Glutamatergic neuron (in vitro differentiated cells): Measurements from ENCODE around the gene METTL13. TPM values are rescaled to one million over a fixed set of nuclear protein-coding genes. Genes with fewer than 3 reads are reported as not detected.

Source experiments
- DNase-seq: peaks from one replicate; pipeline ENCODE4 v3.0.0; 2022
- H3K27ac Mint-ChIP-seq: one replicate; pipeline ENCODE4 v1.8.0; 2020; ENCODE audit warnings: mild to moderate bottlenecking, mixed read lengths, inconsistent platforms; ENCODE audit not compliant: unreplicated experiment
- H3K27me3 Mint-ChIP-seq: one replicate; pipeline ENCODE4 v1.8.0; 2020; ENCODE audit warnings: mild to moderate bottlenecking, moderate library complexity, mixed read lengths, inconsistent platforms; ENCODE audit not compliant: unreplicated experiment
- H3K36me3 Mint-ChIP-seq: one replicate; pipeline ENCODE4 v1.8.0; 2020; ENCODE audit warnings: mild to moderate bottlenecking, mixed read lengths, inconsistent platforms; ENCODE audit not compliant: unreplicated experiment
- H3K4me1 Mint-ChIP-seq: one replicate; pipeline ENCODE4 v1.8.0; 2020; ENCODE audit warnings: mild to moderate bottlenecking, low read depth, mixed read lengths, inconsistent platforms; ENCODE audit not compliant: unreplicated experiment
- H3K4me3 Mint-ChIP-seq: one replicate; pipeline ENCODE4 v1.8.0; 2020; ENCODE audit warnings: mild to moderate bottlenecking, mixed read lengths, inconsistent platforms; ENCODE audit not compliant: unreplicated experiment
- H3K9me3 Mint-ChIP-seq: one replicate; pipeline ENCODE4 v1.8.0; 2020; ENCODE audit warnings: mild to moderate bottlenecking, moderate library complexity, mixed read lengths, inconsistent platforms; ENCODE audit not compliant: unreplicated experiment
- total RNA-seq: library from RNA; stranded (reverse); fragmentation: NEBNext Ultra II Directional; extraction: Animal tissue kit (Norgen Biotek cat#: 25700); gene quantifications from one replicate; pipeline ENCODE4 v1.2.1, GENCODE V29; 2021; ENCODE audit not compliant: unreplicated experiment
- TF ChIP-seq, protein P1 (sequence below): fragments of 200-600 bp; sonication (generic); IDR thresholded peaks from one replicate; pipeline ENCODE4 v1.5.0; 2021; ENCODE audit not compliant: partially characterized antibody, unreplicated experiment

Gene METTL13
- total RNA-seq, 1 donor from 2014 or later: 21.4 TPM

DNA sequence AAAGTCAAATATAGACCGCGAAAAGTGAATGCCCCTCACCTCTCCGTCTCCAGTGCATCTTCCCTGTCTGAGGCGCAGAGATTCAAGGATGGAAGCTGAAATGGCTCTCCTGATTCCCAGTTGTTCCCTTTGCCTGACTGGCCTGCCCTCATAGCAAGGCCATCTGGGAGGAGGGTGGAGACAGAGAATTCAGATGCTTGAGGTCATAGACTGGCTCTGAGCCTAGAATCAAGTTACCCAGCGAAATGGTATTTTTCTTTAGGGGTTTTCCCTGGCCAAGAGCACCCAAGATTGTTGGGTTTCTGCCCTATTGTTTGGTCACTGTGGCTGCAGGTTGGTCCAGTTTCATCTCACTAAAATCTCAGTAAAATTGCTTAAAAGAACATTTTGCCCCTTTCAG, 7.2 kb downstream of the METTL13 start:
- Mint-ChIP-seq H3K9me3 (no peaks in the 10 kb centered on the region), H3K36me3 (no peaks in the 10 kb centered on the region), H3K4me1 (no peaks in the 10 kb centered on the region), H3K4me3 (no peak overlapping the region), H3K27me3 (no peaks in the 10 kb centered on the region), H3K27ac (no peak overlapping the region)
- no peak for DNase-seq
- TF ChIP-seq, protein P1, sequence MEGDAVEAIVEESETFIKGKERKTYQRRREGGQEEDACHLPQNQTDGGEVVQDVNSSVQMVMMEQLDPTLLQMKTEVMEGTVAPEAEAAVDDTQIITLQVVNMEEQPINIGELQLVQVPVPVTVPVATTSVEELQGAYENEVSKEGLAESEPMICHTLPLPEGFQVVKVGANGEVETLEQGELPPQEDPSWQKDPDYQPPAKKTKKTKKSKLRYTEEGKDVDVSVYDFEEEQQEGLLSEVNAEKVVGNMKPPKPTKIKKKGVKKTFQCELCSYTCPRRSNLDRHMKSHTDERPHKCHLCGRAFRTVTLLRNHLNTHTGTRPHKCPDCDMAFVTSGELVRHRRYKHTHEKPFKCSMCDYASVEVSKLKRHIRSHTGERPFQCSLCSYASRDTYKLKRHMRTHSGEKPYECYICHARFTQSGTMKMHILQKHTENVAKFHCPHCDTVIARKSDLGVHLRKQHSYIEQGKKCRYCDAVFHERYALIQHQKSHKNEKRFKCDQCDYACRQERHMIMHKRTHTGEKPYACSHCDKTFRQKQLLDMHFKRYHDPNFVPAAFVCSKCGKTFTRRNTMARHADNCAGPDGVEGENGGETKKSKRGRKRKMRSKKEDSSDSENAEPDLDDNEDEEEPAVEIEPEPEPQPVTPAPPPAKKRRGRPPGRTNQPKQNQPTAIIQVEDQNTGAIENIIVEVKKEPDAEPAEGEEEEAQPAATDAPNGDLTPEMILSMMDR: no peak

DNA sequence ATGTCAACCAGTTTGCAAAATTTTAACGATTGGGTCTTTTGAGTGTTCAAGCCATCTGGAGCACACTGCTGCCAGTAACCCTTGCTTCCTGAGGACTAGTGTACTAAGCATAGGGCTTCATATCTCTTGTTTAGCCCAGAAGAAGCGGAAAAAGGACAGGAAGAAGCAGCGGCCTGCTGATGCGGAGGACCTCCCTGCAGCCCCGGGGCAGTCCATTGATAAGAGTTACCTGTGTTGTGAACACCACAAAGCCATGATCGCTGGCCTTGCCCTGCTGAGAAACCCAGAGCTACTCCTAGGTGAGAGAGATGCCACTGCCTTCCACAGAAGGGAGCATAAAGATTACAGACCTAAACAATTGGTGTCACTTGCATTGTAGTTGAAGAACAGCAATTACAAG, 8.9 kb downstream of the METTL13 start:
- no peaks in the 10 kb centered on the region for H3K36me3 Mint-ChIP-seq
- no peaks in the 10 kb centered on the region for H3K9me3 Mint-ChIP-seq
- no peaks in the 10 kb centered on the region for H3K27me3 Mint-ChIP-seq

DNA sequence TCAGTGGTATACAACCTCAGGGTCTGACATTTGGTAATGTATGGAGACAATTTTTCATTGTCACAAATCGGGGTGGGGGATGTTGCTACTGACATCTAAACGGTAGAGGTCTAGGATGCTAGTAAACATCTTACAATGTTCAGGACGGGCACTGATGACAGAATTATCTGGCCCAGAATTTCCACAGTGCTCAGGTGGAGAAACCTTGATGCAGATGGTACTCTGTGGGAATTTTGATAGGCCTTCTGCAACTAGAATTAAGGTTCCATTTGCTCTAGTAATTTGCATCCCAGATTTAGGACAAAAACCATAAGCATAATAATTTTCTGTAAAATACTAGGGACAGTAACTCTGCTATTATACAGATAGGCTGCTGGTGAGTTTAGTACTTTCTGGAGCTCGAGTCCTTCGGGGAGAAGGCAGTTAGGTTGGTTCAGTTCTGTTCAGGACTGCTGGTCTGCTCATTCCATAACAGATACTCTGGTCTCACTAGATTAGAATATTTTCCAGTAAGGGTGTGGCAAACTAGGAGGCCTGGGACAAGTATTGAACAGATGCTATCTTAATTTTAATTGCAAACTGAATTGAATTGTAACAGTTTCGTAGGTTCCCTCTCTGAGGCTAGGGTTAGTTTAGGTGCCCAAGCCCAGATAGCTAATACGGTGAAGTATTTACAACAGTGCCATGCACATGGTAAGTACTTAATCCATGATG, 11.4 kb downstream of the METTL13 start:
- H3K36me3 Mint-ChIP-seq: no peaks in the 10 kb centered on the region
- H3K27ac Mint-ChIP-seq: no peak overlapping the region
- TF ChIP-seq, protein P1: no peak
- no peaks in the 10 kb centered on the region for H3K4me1 Mint-ChIP-seq
- no peak for DNase-seq
- H3K27me3 Mint-ChIP-seq: peaks cover 2% of the 10 kb centered on the region
- no peak overlapping the region for H3K4me3 Mint-ChIP-seq
- no peaks in the 10 kb centered on the region for H3K9me3 Mint-ChIP-seq

More for the DNA sequence above, 8.9 kb downstream of the METTL13 start:
- H3K4me3 Mint-ChIP-seq: no peak overlapping the region
- H3K27ac Mint-ChIP-seq: no peak overlapping the region
- no peak for DNase-seq
- TF ChIP-seq, protein P1: no peak
- H3K4me1 Mint-ChIP-seq: no peaks in the 10 kb centered on the region

DNA sequence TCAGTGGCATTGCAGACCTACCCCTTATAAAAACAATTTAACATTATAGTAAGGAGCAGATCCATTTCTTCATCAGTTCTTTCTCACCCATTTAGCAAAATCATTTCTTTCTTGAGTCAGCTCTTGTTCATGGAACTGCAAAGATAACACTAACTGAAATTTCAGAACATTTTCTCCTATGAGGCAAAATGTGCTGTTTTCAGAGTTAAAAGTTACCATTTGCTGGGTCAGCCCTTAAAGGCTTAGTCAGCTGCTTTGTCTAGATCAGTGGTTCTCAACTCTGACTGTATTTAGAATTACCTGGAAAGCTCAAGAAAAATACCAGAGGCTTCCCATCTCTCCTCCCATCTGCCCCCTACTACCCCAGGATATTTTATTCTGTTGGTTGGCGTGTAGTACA, 12.2 kb downstream of the METTL13 start:
- Mint-ChIP-seq H3K4me1 (no peaks in the 10 kb centered on the region), H3K27me3 (peaks cover 2% of the 10 kb centered on the region), H3K9me3 (no peaks in the 10 kb centered on the region), H3K4me3 (no peak overlapping the region), H3K36me3 (no peaks in the 10 kb centered on the region), H3K27ac (no peak overlapping the region)
- TF ChIP-seq, protein P1: no peak
- DNase-seq: no peak

DNA sequence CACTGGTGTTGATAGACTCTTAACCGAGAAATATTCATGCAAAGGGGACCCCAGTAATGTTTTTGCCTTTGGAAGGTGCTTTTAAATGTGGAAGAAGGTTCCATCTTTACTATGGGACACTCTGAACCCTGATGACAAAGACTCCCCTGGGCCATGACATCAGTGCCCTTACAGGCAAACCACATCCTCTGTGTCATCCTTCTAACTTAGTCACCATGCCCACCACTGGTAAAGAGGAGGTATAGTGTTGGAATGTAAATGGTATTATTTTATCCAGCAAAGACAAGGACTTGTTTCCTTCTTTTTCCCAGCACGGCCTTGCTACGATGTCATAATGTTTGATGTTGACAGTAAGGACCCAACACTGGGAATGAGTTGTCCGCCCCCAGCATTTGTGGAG, 12.6 kb downstream of the METTL13 start:
- H3K27ac Mint-ChIP-seq: no peak overlapping the region
- H3K4me1 Mint-ChIP-seq: no peaks in the 10 kb centered on the region
- H3K27me3 Mint-ChIP-seq: peaks cover 2% of the 10 kb centered on the region
- TF ChIP-seq, protein P1: no peak
- no peak overlapping the region for H3K4me3 Mint-ChIP-seq
- DNase-seq: no peak
- no peaks in the 10 kb centered on the region for H3K36me3 Mint-ChIP-seq
- H3K9me3 Mint-ChIP-seq: no peaks in the 10 kb centered on the region
